Thoracic aorta (tissue), 2 donors: Measurements from ENCODE around the gene TMEM37. TPM values are rescaled to one million over a fixed set of nuclear protein-coding genes. Genes with fewer than 3 reads are reported as not detected.

Source experiments
- ATAC-seq: fragments of 150-250 bp; one replicate; pipeline ENCODE4 v1.8.0; 2017; ENCODE audit warnings: low read depth; ENCODE audit not compliant: insufficient number of reproducible peaks, low FRiP score
- DNase-seq: peaks from one replicate; pipeline ENCODE4 v3.0.0-alpha.2; 2020; ENCODE audit warnings: low spot score
- H3K27ac ChIP-seq, 2 donors: fragments of 200-600 bp; sonication (generic); 1 replicate in 1 of 2; 2 replicates in 1 of 2; pipeline ENCODE4 v1.5.1; 2016; ENCODE audit warnings: mild to moderate bottlenecking in 2 of 2, moderate library complexity in 2 of 2
- H3K27me3 ChIP-seq: fragments of 200-600 bp; sonication (generic); replicated peaks from 2 replicates; pipeline ENCODE4 v1.6.0; 2016; ENCODE audit warnings: mild to moderate bottlenecking; ENCODE audit not compliant: insufficient read depth
- H3K36me3 ChIP-seq: fragments of 200-600 bp; sonication (generic); one replicate; pipeline ENCODE4 v1.5.1; 2016
- H3K4me1 ChIP-seq, 2 donors: fragments of 200-600 bp; sonication (generic); 1 replicate in 1 of 2; 2 replicates in 1 of 2; pipeline versions ENCODE4 v1.5.1 to v1.6.0; 2016; ENCODE audit warnings: low read depth in 2 of 2, mild to moderate bottlenecking in 1 of 2; ENCODE audit not compliant: control insufficient read depth in 1 of 2
- H3K4me3 ChIP-seq: fragments of 200-600 bp; sonication (generic); 2 replicates; pipeline ENCODE4 v1.5.1; 2016; ENCODE audit warnings: mild to moderate bottlenecking
- H3K9me3 ChIP-seq: fragments of 200-600 bp; sonication (generic); 2 replicates; pipeline ENCODE4 v1.5.1; 2016
- CTCF ChIP-seq: fragments of 200-600 bp; sonication (generic); IDR thresholded peaks from one replicate; pipeline ENCODE4 v1.5.1; 2019; ENCODE audit warnings: antibody characterized with exemption
- total RNA-seq, 2 donors: library from RNA; depleted of rRNA; stranded (reverse); fragments of >200 nt; gene quantifications; one replicate each; pipeline versions ENCODE4 v1.1.0 to v1.2.3, GENCODE V29; 2016

TMEM37 gene
- total RNA-seq, 2 donors from 2014 or later = 4.9 to 12.3 TPM

- ATAC-seq (peak; percentile 53), DNase-seq (peak; percentile 55)
- no peaks in the 10 kb centered on the region for H3K27me3 ChIP-seq
- TF ChIP-seq CTCF = no peak
- no peaks in the 10 kb centered on the region for H3K9me3 ChIP-seq
- peaks cover 38 to 73% of the 10 kb centered on the region in 2 donors for H3K4me1 ChIP-seq
- H3K36me3 ChIP-seq = no peaks in the 10 kb centered on the region
- peak overlapping the region; percentile 34 for H3K4me3 ChIP-seq
- H3K27ac ChIP-seq = peak overlapping the region; percentile 91 to 93
These were observed 51.1 kb downstream of the TMEM37 start for GRCh38 chr2:119482481-119483394.

- Histone ChIP-seq H3K4me1 (peaks cover 38 to 79% of the 10 kb centered on the region in 2 donors), H3K9me3 (no peaks in the 10 kb centered on the region), H3K27me3 (no peaks in the 10 kb centered on the region), H3K27ac (peak overlapping the region; percentile 91 to 93), H3K36me3 (no peaks in the 10 kb centered on the region), H3K4me3 (peak overlapping the region; percentile 34)
- ATAC-seq = peak; percentile 64
- no peak for TF ChIP-seq CTCF
- peak; percentile 56 for DNase-seq
These were observed 51.7 kb downstream of the TMEM37 start for GRCh38 chr2:119483395-119483753.

GRCh38 chr2:119483896-119484718 is 52.5 kb downstream of the TMEM37 start:
- Histone ChIP-seq H3K36me3 (no peaks in the 10 kb centered on the region), H3K4me3 (no peak overlapping the region), H3K9me3 (no peaks in the 10 kb centered on the region), H3K27ac (peak overlapping the region; percentile 91 to 93), H3K27me3 (no peaks in the 10 kb centered on the region), H3K4me1 (peaks cover 38 to 81% of the 10 kb centered on the region in 2 donors)
- ATAC-seq = no peak
- TF ChIP-seq CTCF = no peak
- DNase-seq = no peak

GRCh38 chr2:119484834-119485233 is 53.2 kb downstream of the TMEM37 start:
- Histone ChIP-seq H3K27ac (peak overlapping the region; percentile 91 to 93), H3K9me3 (no peaks in the 10 kb centered on the region), H3K27me3 (no peaks in the 10 kb centered on the region), H3K4me1 (peaks cover 38 to 81% of the 10 kb centered on the region in 2 donors), H3K4me3 (no peak overlapping the region), H3K36me3 (no peaks in the 10 kb centered on the region)
- ATAC-seq = no peak
- no peak for DNase-seq
- no peak for TF ChIP-seq CTCF
